Measurements from ENCODE around the gene CCNI. TPM values are rescaled to one million over a fixed set of nuclear protein-coding genes. Genes with fewer than 3 reads are reported as not detected.

Gene CCNI
- polyA plus RNA-seq, 1 of the 3 experiments (the other 2 are of a cell fraction) = 56.8 TPM

DNA sequence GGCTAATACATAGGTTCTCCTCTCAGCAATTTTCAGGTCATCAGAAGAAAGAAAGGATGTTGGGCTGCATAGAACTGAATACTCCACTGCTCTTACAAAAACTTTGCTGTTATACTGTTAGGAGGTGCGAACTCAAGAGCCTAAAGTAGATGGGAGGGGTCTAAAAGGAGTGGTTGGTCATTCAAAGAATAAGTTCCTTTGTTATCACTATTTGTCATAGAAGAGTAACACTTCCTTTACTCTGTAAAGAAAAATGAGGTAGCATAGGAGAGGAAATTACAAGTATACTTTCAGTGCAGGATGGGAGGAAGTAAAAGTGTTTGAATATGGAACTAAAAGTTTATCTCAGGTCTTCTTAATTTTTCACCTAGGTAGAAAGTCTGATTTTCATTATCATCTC lies 61.5 kb downstream of the CCNI start:
- Histone ChIP-seq H3K9ac (no peak overlapping the region), H4K20me1 (ENCODE audit: insufficient read depth) (no peaks in the 10 kb centered on the region), H3K9me3 (no peaks in the 10 kb centered on the region), H3K4me3 (ENCODE audit: low read depth in 2 of 2, low read length in 1 of 2) (no peak overlapping the region), H3K36me3 (replicated peaks in 1 of 2; ENCODE audit: control insufficient read depth in 1 of 2, insufficient read depth in 2 of 2, low read length in 1 of 2) (peaks cover 63 to 72% of the 10 kb centered on the region in 2 experiments), H3K79me2 (ENCODE audit: insufficient read depth) (peaks cover 21% of the 10 kb centered on the region), H3K27me3 (ENCODE audit: insufficient read depth) (no peaks in the 10 kb centered on the region), H3K4me1 (ENCODE audit: control insufficient read depth in 1 of 2, insufficient read depth in 2 of 2, low read depth in 1 of 2, low read length in 1 of 2) (peaks cover 11 to 14% of the 10 kb centered on the region in 2 experiments; a peak in 3 of 4 replicates), H3F3A (replicated peaks; ENCODE audit: insufficient read depth) (peaks cover 16% of the 10 kb centered on the region), H3K9me2 (no peaks in the 10 kb centered on the region), H3K4me2 (no peak overlapping the region), H2AFZ (ENCODE audit: low read depth) (no peak overlapping the region), H3K27ac (ENCODE audit: low read depth in 2 of 2, low read length in 1 of 2) (peak overlapping the region in 1 of 2 experiments; percentile 4; a peak in 1 of 4 replicates)
- ChIA-PET CTCF (no interaction called here), POLR2A (no interaction called here)
- TF ChIP-seq TCF12 (IDR thresholded peaks at IDR 0.05) = no peak
- TF ChIP-seq YY1 (IDR thresholded peaks at IDR 0.05; ENCODE audit: low read depth) = no peak
- no peak for TF ChIP-seq GATA2 (CRISPR knock-in tag; IDR thresholded peaks at IDR 0.05)
- no peak for TF ChIP-seq NRF1 (IDR thresholded peaks at IDR 0.05; ENCODE audit: low read depth, low read length)
- no peak for TF ChIP-seq RFX5 (IDR thresholded peaks at IDR 0.05; ENCODE audit: low read length)
- TF ChIP-seq GABPA (IDR thresholded peaks at IDR 0.05; ENCODE audit: low read depth) = no peak
- TF ChIP-seq, protein P1, sequence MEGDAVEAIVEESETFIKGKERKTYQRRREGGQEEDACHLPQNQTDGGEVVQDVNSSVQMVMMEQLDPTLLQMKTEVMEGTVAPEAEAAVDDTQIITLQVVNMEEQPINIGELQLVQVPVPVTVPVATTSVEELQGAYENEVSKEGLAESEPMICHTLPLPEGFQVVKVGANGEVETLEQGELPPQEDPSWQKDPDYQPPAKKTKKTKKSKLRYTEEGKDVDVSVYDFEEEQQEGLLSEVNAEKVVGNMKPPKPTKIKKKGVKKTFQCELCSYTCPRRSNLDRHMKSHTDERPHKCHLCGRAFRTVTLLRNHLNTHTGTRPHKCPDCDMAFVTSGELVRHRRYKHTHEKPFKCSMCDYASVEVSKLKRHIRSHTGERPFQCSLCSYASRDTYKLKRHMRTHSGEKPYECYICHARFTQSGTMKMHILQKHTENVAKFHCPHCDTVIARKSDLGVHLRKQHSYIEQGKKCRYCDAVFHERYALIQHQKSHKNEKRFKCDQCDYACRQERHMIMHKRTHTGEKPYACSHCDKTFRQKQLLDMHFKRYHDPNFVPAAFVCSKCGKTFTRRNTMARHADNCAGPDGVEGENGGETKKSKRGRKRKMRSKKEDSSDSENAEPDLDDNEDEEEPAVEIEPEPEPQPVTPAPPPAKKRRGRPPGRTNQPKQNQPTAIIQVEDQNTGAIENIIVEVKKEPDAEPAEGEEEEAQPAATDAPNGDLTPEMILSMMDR (IDR thresholded peaks at IDR 0.05) = no peak
- no peak for TF ChIP-seq FOXM1 (IDR thresholded peaks at IDR 0.05; ENCODE audit: low read depth)
- TF ChIP-seq SIN3A (IDR thresholded peaks at IDR 0.05; ENCODE audit: borderline replicate concordance, low read depth, low read length) = no peak
- no peak for TF ChIP-seq TEAD4 (IDR thresholded peaks at IDR 0.05; ENCODE audit: borderline replicate concordance, insufficient read depth)
- TF ChIP-seq, protein P2, sequence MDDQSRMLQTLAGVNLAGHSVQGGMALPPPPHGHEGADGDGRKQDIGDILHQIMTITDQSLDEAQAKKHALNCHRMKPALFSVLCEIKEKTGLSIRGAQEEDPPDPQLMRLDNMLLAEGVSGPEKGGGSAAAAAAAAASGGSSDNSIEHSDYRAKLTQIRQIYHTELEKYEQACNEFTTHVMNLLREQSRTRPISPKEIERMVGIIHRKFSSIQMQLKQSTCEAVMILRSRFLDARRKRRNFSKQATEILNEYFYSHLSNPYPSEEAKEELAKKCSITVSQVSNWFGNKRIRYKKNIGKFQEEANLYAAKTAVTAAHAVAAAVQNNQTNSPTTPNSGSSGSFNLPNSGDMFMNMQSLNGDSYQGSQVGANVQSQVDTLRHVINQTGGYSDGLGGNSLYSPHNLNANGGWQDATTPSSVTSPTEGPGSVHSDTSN (IDR thresholded peaks at IDR 0.05) = no peak
- TF ChIP-seq, protein P3, sequence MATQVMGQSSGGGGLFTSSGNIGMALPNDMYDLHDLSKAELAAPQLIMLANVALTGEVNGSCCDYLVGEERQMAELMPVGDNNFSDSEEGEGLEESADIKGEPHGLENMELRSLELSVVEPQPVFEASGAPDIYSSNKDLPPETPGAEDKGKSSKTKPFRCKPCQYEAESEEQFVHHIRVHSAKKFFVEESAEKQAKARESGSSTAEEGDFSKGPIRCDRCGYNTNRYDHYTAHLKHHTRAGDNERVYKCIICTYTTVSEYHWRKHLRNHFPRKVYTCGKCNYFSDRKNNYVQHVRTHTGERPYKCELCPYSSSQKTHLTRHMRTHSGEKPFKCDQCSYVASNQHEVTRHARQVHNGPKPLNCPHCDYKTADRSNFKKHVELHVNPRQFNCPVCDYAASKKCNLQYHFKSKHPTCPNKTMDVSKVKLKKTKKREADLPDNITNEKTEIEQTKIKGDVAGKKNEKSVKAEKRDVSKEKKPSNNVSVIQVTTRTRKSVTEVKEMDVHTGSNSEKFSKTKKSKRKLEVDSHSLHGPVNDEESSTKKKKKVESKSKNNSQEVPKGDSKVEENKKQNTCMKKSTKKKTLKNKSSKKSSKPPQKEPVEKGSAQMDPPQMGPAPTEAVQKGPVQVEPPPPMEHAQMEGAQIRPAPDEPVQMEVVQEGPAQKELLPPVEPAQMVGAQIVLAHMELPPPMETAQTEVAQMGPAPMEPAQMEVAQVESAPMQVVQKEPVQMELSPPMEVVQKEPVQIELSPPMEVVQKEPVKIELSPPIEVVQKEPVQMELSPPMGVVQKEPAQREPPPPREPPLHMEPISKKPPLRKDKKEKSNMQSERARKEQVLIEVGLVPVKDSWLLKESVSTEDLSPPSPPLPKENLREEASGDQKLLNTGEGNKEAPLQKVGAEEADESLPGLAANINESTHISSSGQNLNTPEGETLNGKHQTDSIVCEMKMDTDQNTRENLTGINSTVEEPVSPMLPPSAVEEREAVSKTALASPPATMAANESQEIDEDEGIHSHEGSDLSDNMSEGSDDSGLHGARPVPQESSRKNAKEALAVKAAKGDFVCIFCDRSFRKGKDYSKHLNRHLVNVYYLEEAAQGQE (IDR thresholded peaks at IDR 0.05; ENCODE audit: low read depth, low read length) = no peak
- TF ChIP-seq TAF1 (IDR thresholded peaks at IDR 0.05; ENCODE audit: borderline replicate concordance, low read depth, low read length) = no peak
- TF ChIP-seq RAD21 (IDR thresholded peaks at IDR 0.05; ENCODE audit: low read length) = no peak
- DNase-seq = no peak
- WGBS (ENCODE audit: low lambda C conversion rate) = 95% methylated on average over 1 of the region's 1 CpG

Data from SK-N-SH (cell line).